Hepatocyte (in vitro differentiated cells): ENCODE results near the gene CES5A.

Source experiments
- CTCF ChIP-seq: fragments of 200-600 bp; sonication (generic); IDR thresholded peaks from 2 replicates; pipeline ENCODE4 v1.5.1; 2016; ENCODE audit warnings: antibody characterized with exemption, mild to moderate bottlenecking; ENCODE audit not compliant: poor library complexity
- EZH2phosphoT487 ChIP-seq: fragments of 200-600 bp; sonication (generic); IDR thresholded peaks from one replicate; pipeline ENCODE4 v1.6.1; 2018; ENCODE audit warnings: antibody characterized with exemption, mild to moderate bottlenecking, low read depth, moderate library complexity; ENCODE audit not compliant: unreplicated experiment, severe bottlenecking

- TF ChIP-seq CTCF (no peak), EZH2phosphoT487 (no peak)
Measured at GRCh38 chr16:55888546-55888945, 13.4 kb upstream of the CES5A start.
